Keratinocyte (primary cell): Measurements from ENCODE around the gene TARS2. TPM values are rescaled to one million over a fixed set of nuclear protein-coding genes. Genes with fewer than 3 reads are reported as not detected.

Experiments used
- DNase-seq: peaks from one replicate; pipeline ENCODE4 v3.0.0-alpha.2; 2011; ENCODE audit warnings: low read depth, missing footprints, low spot score
- FAIRE-seq: peaks from 2 replicates; lab custom pipeline; 2011; peaks lifted over from hg19 to GRCh38; lab: Jason Lieb, UNC
- H2AFZ ChIP-seq: 2 replicates; pipeline ENCODE4 v1.6.0; 2012; ENCODE audit warnings: low read length, control low read depth, inconsistent platforms; ENCODE audit not compliant: control insufficient read depth
- H3K27ac ChIP-seq: 2 replicates; pipeline ENCODE4 v1.5.1; 2011; ENCODE audit warnings: low read length; ENCODE audit not compliant: control insufficient read depth, insufficient read depth
- H3K27me3 ChIP-seq: 3 replicates; pipeline ENCODE4 v1.6.0; 2011; ENCODE audit warnings: low read length; ENCODE audit not compliant: control insufficient read depth, insufficient read depth; ENCODE audit errors: extremely low read depth
- H3K36me3 ChIP-seq, 2 experiments: 2 replicates in 1 of 2; 3 replicates in 1 of 2; pipeline ENCODE4 v1.5.1; 2011; ENCODE audit warnings: low read length in 2 of 2, mild to moderate bottlenecking in 1 of 2; ENCODE audit not compliant: control insufficient read depth in 2 of 2, insufficient read depth in 2 of 2; ENCODE audit errors: extremely low read depth in 1 of 2
- H3K4me1 ChIP-seq: 3 replicates; pipeline ENCODE4 v1.5.1; 2011; ENCODE audit warnings: low read length; ENCODE audit not compliant: control insufficient read depth, insufficient read depth; ENCODE audit errors: extremely low read depth
- H3K4me2 ChIP-seq: 3 replicates; pipeline ENCODE4 v1.6.0; 2011; ENCODE audit warnings: low read depth, low read length; ENCODE audit not compliant: control insufficient read depth, insufficient read depth; ENCODE audit errors: extremely low read depth
- H3K4me3 ChIP-seq, 3 experiments: fragments of 200-600 bp in 1 of 3; sonication (generic) in 1 of 3; 2 replicates in 2 of 3; 3 replicates in 1 of 3; pipeline ENCODE4 v1.5.1; 2011 to 2016; ENCODE audit warnings: low read length in 3 of 3, mild to moderate bottlenecking in 3 of 3, control low read depth in 2 of 3, inconsistent platforms in 1 of 3, low read depth in 1 of 3, mixed read lengths in 1 of 3, mixed run types in 1 of 3, moderate library complexity in 1 of 3; ENCODE audit not compliant: control insufficient read depth in 2 of 3, insufficient read depth in 2 of 3; ENCODE audit errors: extremely low read depth in 1 of 3
- H3K79me2 ChIP-seq: 2 replicates; pipeline ENCODE4 v1.6.0; 2012; ENCODE audit warnings: low read length; ENCODE audit not compliant: control insufficient read depth, insufficient read depth
- H3K9ac ChIP-seq: 3 replicates; pipeline ENCODE4 v1.6.0; 2011; ENCODE audit warnings: low read length; ENCODE audit not compliant: control insufficient read depth, insufficient read depth; ENCODE audit errors: extremely low read depth
- H3K9me1 ChIP-seq: 3 replicates; pipeline ENCODE4 v1.6.0; 2011; ENCODE audit warnings: low read length; ENCODE audit not compliant: control insufficient read depth, insufficient read depth; ENCODE audit errors: extremely low read depth
- H3K9me3 ChIP-seq: 2 replicates; pipeline ENCODE4 v1.5.1; 2012; ENCODE audit warnings: low read depth, low read length; ENCODE audit not compliant: control insufficient read depth
- H4K20me1 ChIP-seq: 3 replicates; pipeline ENCODE4 v1.6.0; 2011; ENCODE audit warnings: low read length; ENCODE audit not compliant: control insufficient read depth, insufficient read depth; ENCODE audit errors: extremely low read depth
- EZH2 ChIP-seq: IDR thresholded peaks from one replicate; pipeline ENCODE4 v1.6.1; 2012; ENCODE audit warnings: inconsistent platforms, mild to moderate bottlenecking, low read length, moderate library complexity
- dilution Hi-C: fragments of 300-500 bp; cut with MboI; formaldehyde crosslinking; loops from one replicate; pipeline ENCODE4 v1.7.0; 2020; ENCODE audit warnings: low sequenced_read_pairs; ENCODE audit not compliant: extremely low pct_ligation_motif_present
- polyA plus RNA-seq, 5 experiments: library from polyadenylated mRNA; depleted of rRNA in 3 of 5; stranded (reverse) in 3 of 5; stranded (forward) in 1 of 5; unstranded in 1 of 5; fragments of >200 nt; gene quantifications; 1 replicate in 1 of 5; 2 replicates in 3 of 5; 3 replicates in 1 of 5; pipeline versions ENCODE4 v1.2.1 to v1.2.3, GENCODE V29; 2011 to 2012; ENCODE audit warnings: missing spikeins in 2 of 5, low read depth in 1 of 5, low replicate concordance in 1 of 5
- small RNA-seq, 3 experiments: library from RNA; depleted of rRNA; stranded (forward); fragments of <200 nt; gene quantifications; one replicate each; pipeline ENCODE3, GENCODE V24; 2012; ENCODE audit warnings: low read depth in 3 of 3, low replicate concordance in 1 of 3; ENCODE audit not compliant: insufficient read length in 3 of 3
- TF ChIP-seq, protein P1 (sequence below), 3 experiments: IDR thresholded peaks in 1 of 3; conservative IDR thresholded peaks in 1 of 3; optimal IDR thresholded peaks in 1 of 3; 2 replicates in 2 of 3; 3 replicates in 1 of 3; pipeline versions ENCODE3 to v1.5.1; 2011; ENCODE audit warnings: low read length in 3 of 3, mild to moderate bottlenecking in 3 of 3, moderate library complexity in 2 of 3, control low read depth in 1 of 3, inconsistent platforms in 1 of 3; ENCODE audit not compliant: insufficient read depth in 2 of 3; ENCODE audit errors: extremely low read depth in 1 of 3

Gene TARS2
- polyA plus RNA-seq, 1 donor (not counting 4 experiments of a cell fraction or from before 2014, with no cell fraction given): 28.4 TPM

DNA sequence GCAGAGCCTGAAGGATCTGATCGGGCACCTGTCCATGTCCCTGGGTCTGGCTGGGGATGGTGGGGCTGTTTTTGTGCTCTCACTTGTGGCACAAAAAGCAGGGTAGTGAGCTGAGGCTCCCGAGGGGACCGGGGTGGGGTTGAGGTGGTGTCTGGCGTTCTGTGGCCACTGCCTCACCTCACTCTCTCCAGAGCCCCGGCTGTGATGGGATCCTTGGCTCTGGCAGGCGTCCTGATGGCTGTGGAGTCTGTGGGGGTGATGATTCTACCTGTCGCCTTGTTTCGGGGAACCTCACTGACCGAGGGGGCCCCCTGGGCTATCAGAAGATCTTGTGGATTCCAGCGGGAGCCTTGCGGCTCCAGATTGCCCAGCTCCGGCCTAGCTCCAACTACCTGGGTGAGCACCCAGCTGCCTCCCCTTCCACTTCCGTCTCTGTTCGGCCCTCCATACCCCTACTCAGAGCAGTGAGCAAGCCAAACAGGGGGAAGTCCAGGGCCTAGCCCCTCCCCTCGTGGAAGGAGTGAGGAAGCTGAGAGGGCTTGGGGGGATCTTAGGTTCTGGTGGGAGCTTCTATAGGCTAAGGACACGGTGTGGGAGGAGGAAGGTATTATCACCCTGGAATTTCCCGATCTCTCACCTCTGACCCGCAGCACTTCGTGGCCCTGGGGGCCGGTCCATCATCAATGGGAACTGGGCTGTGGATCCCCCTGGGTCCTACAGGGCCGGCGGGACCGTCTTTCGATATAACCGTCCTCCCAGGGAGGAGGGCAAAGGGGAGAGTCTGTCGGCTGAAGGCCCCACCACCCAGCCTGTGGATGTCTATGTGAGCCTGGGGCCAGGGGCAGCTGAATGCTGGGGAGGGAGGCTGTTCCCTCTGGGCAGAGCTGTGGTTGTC is 69.0 kb downstream of the TARS2 start:
- Histone ChIP-seq H4K20me1 (no peaks in the 10 kb centered on the region), H3K36me3 (peaks cover 0 to 4% of the 10 kb centered on the region in 2 experiments), H3K4me2 (no peak overlapping the region), H3K27me3 (no peaks in the 10 kb centered on the region), H3K9me3 (no peaks in the 10 kb centered on the region), H3K79me2 (no peaks in the 10 kb centered on the region), H3K4me1 (peaks cover 20% of the 10 kb centered on the region), H3K9me1 (peaks cover 3% of the 10 kb centered on the region), H3K4me3 (no peak overlapping the region), H3K9ac (no peak overlapping the region), H3K27ac (no peak overlapping the region), H2AFZ (no peak overlapping the region)
- TF ChIP-seq EZH2: no peak
- TF ChIP-seq, protein P1, sequence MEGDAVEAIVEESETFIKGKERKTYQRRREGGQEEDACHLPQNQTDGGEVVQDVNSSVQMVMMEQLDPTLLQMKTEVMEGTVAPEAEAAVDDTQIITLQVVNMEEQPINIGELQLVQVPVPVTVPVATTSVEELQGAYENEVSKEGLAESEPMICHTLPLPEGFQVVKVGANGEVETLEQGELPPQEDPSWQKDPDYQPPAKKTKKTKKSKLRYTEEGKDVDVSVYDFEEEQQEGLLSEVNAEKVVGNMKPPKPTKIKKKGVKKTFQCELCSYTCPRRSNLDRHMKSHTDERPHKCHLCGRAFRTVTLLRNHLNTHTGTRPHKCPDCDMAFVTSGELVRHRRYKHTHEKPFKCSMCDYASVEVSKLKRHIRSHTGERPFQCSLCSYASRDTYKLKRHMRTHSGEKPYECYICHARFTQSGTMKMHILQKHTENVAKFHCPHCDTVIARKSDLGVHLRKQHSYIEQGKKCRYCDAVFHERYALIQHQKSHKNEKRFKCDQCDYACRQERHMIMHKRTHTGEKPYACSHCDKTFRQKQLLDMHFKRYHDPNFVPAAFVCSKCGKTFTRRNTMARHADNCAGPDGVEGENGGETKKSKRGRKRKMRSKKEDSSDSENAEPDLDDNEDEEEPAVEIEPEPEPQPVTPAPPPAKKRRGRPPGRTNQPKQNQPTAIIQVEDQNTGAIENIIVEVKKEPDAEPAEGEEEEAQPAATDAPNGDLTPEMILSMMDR (optimal IDR thresholded peaks at IDR 0.05 in 1 of 3, IDR thresholded peaks at IDR 0.05 in 1 of 3, conservative IDR thresholded peaks at IDR 0.05 in 1 of 3; ENCODE audit: extremely low read depth in 1 of 3, insufficient read depth in 2 of 3, low read length in 3 of 3): no peak
- dilution Hi-C loops: no loop called here
- FAIRE-seq: no peak
- no peak for DNase-seq

DNA sequence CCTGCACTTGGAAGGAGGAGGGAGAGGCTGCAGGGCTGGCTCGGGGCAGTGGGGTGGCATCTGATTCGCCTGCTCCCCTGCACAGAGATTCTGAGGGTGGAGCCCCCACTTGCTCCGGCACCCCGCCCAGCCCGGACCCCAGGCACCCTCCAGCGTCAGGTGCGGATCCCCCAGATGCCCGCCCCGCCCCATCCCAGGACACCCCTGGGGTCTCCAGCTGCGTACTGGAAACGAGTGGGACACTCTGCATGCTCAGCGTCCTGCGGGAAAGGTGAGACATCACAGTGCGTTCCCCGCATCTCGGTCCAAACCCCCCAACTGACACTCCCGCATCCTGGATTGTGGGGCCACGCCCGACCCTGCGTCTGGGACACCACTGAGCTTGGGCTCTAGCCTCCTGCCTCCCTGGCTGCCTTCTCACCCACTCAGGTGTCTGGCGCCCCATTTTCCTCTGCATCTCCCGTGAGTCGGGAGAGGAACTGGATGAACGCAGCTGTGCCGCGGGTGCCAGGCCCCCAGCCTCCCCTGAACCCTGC is 69.9 kb downstream of the TARS2 start:
- FAIRE-seq (no peak), DNase-seq (no peak)
- no peaks in the 10 kb centered on the region for H4K20me1 ChIP-seq
- dilution Hi-C loops: no loop called here
- H3K27ac ChIP-seq: no peak overlapping the region
- H3K4me2 ChIP-seq: no peak overlapping the region
- H3K9me3 ChIP-seq: no peaks in the 10 kb centered on the region
- H3K36me3 ChIP-seq: peaks cover 0 to 4% of the 10 kb centered on the region in 2 experiments
- H3K79me2 ChIP-seq: no peaks in the 10 kb centered on the region
- peaks cover 21% of the 10 kb centered on the region for H3K4me1 ChIP-seq
- no peaks in the 10 kb centered on the region for H3K27me3 ChIP-seq
- H3K9ac ChIP-seq: no peak overlapping the region
- H2AFZ ChIP-seq: no peak overlapping the region
- TF ChIP-seq EZH2: no peak
- TF ChIP-seq, protein P1 (optimal IDR thresholded peaks at IDR 0.05 in 1 of 3, IDR thresholded peaks at IDR 0.05 in 1 of 3, conservative IDR thresholded peaks at IDR 0.05 in 1 of 3; ENCODE audit: extremely low read depth in 1 of 3, insufficient read depth in 2 of 3, low read length in 3 of 3): no peak
- no peak overlapping the region for H3K4me3 ChIP-seq
- H3K9me1 ChIP-seq: peaks cover 3% of the 10 kb centered on the region

Small RNAs within 50 kb of the gene (small RNA-seq; reads per million reads assigned to genes)
- 0 reads per million in 3 experiments for gene MIR4257

Other genes starting within 250 kb of the TARS2 start
- 0.24 to 0.59 TPM (median 0.28 TPM) in 3 replicates for gene CA14, start 229.6 kb upstream of the TARS2 start, polyA plus RNA-seq
- 149 to 174 TPM (median 151 TPM) in 3 replicates for gene APH1A, start 218.4 kb upstream of the TARS2 start, polyA plus RNA-seq
- gene C1orf54, start 214.6 kb upstream of the TARS2 start, polyA plus RNA-seq: 0.94 to 2.0 TPM (median 1.4 TPM) in 3 replicates
- gene CIART, start 204.9 kb upstream of the TARS2 start, polyA plus RNA-seq: 14.5 to 15.6 TPM (median 15.0 TPM) in 3 replicates
- 82.5 to 159 TPM (median 149 TPM) in 3 replicates for gene MRPS21, start 193.6 kb upstream of the TARS2 start, polyA plus RNA-seq
- gene PRPF3, start 165.9 kb upstream of the TARS2 start, polyA plus RNA-seq: 26.6 to 37.1 TPM (median 28.9 TPM) in 3 replicates
- gene RPRD2, start 123.3 kb upstream of the TARS2 start, polyA plus RNA-seq: 7.0 to 13.5 TPM (median 9.1 TPM) in 3 replicates
- 23.6 to 63.8 TPM (median 26.3 TPM) in 3 replicates for gene ECM1, start 20.7 kb downstream of the TARS2 start, polyA plus RNA-seq
- 0.12 to 0.13 TPM in 2 of 3 replicates, not detected in the other for gene FALEC, start 28.3 kb downstream of the TARS2 start, polyA plus RNA-seq
- 7.0 to 22.8 TPM (median 7.0 TPM) in 3 replicates for gene ADAMTSL4, start 62.0 kb downstream of the TARS2 start, polyA plus RNA-seq
- 105 to 237 TPM (median 156 TPM) in 3 replicates for gene MCL1, start 92.2 kb downstream of the TARS2 start, polyA plus RNA-seq
- 76.8 to 157 TPM (median 102 TPM) in 3 replicates for gene ENSA, start 142.2 kb downstream of the TARS2 start, polyA plus RNA-seq
- gene GOLPH3L, start 209.7 kb downstream of the TARS2 start, polyA plus RNA-seq: 14.0 to 22.2 TPM (median 19.5 TPM) in 3 replicates
- 1.4 to 3.3 TPM (median 2.4 TPM) in 3 replicates for gene HORMAD1, start 233.5 kb downstream of the TARS2 start, polyA plus RNA-seq